NCI-H446 treated with DMSO at 0.1 percent for 48 hours (cell line): ENCODE results near the gene ADAMTS9.

Experiments
- DNase-seq: peaks from one replicate; lab custom pipeline; 2025; lab: John Stamatoyannopoulos, UW

Gene ADAMTS9

DNA sequence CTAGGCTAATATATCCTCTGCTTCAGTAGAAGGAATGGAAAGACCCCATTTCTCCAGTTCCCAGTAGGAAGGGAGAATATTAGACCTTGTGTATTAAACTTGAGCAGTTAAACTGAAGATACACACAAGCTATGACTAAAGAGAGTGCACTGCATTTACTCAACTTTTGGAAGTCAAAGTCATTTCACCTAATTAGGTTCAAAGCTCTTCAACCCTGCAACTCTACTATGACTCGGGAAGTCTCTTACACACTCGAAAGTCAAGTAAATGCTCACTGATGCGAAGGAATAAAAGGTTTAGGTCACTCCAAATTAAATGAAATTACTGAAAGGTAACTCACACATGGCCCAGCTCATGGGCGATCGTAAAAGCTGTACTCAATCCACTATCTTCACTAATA is 33.8 kb downstream of the ADAMTS9 start:
- DNase-seq = no peak

DNA sequence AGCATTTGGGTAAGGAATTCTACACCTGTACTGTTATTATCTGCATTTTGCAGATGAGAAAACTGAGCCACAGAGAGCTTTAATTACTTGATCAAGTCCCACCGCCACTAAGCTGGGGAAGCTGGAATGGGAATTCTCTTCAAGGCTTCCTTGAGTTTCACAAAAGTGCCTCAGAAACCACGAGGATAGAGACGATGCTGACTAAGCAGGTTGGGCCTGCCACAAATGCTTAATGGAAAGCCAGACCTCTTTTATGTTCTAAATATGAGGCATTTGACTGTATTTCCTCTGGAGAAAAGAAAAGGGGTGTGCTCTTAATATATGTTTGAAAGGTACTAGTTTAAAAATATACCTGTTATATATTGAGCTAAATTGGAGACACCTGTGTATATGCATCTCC is 34.7 kb downstream of the ADAMTS9 start:
- no peak for DNase-seq

DNA sequence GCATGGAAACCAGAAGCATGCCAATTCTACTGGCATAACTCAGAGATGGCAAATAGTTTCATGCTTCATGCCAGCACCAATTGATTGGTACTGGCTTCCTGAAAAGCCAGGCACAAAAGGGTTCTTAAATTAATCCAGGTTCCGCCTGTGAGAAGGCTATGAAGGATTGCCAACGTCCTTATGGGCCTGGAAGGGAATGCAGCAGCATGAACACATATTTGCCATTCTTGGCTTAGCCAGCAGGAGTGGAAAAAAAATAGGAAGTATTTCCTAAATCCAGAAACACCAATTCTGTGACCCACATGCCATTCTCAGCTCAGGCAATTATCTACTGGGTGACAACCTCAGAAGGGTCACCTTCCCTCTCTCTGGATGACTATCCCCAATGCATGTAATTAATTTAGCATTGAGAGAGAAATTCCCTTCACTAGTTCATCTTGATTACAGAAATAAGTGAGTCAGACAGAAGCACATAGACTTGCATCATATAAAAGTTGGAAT is 36.0 kb downstream of the ADAMTS9 start:
- DNase-seq = no peak

GRCh38 chr3:64651303-64651702 is 36.5 kb downstream of the ADAMTS9 start:
- DNase-seq = no peak

- DNase-seq = no peak
These were observed 37.1 kb downstream of the ADAMTS9 start for GRCh38 chr3:64650715-64651114.

GRCh38 chr3:64650096-64650622 is 37.6 kb downstream of the ADAMTS9 start:
- no peak for DNase-seq

DNA sequence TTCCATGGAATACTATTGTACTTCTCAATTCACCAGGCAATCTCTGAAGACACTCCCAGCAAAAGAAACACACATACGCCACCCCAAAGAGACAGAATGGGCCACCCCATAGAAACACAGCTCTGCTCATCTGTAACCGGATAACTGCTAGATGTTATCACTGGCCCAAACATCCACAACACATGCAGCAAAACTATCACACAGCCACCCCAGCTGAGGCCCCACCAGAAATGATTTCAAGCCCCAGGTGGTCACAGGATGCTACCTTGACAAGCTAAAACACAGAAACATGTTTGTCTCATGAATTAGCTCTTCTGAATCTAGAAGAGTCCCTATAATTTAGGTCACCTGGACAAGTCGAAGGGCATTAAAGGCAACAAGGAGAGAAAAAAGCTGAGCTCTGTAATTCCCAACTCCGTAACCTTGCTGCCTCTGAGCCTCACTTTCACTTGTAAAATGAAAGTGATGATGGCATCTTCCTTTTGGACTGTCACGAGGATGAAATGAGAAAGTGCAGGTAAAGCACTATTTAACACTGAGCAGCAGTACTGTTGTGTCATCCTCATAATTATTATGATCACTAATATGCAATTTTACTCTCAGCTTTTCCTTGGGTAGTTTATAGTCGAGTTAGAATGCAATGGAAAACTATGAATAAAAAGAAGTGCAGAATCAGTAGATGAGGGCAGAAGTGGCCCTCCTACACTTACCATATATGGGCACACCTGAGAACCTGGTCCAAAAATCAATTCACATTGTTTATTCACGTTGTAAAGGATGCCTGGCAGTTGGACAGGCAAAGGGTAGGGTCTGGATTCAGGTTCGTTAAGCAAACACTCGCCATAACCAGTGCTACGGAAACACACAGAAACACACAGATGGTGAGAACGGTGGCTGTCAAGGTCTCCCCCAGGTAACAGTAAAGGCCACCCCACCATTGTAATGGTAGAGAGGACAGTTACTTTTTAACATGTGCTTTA is 38.6 kb downstream of the ADAMTS9 start:
- DNase-seq = no peak

DNA sequence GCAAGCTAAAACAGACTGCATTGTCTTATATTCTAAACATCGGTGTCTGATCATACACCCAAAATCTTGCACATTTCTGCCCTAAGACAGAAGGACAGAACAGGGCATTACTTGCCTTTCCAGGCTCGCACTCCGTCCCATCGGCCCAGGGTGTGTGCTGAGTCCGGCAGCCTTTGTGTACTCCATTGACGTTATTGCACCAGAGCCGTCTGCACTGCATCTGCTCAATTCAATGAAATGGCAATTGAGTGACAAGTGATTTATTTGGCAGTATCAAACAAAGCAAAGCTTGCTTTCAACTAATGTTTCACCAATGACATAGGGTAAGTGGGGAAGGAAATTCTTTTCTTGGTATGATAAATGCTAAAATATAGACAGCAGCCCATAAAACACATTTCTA is 40.0 kb downstream of the ADAMTS9 start:
- no peak for DNase-seq

GRCh38 chr3:64645243-64645642 is 42.6 kb downstream of the ADAMTS9 start:
- no peak for DNase-seq

DNA sequence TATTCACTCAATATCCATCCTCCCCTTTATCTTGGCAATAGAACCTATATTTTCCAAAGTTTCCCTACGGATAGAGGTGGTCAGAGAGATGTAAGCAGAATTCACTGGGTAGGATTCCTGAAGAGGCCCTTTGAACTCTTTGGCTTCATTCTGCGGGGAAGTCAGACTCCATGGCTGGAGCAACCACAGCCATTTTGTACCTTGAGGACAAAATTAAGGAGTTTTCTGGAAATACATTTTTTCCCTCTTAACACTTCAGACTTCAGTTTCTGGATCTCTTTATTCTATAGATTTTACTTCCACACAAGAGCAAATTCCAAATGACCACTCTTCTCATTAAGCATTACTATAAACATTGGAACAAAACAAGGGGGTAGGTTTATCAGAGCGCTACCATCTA is 43.3 kb downstream of the ADAMTS9 start:
- no peak for DNase-seq

DNA sequence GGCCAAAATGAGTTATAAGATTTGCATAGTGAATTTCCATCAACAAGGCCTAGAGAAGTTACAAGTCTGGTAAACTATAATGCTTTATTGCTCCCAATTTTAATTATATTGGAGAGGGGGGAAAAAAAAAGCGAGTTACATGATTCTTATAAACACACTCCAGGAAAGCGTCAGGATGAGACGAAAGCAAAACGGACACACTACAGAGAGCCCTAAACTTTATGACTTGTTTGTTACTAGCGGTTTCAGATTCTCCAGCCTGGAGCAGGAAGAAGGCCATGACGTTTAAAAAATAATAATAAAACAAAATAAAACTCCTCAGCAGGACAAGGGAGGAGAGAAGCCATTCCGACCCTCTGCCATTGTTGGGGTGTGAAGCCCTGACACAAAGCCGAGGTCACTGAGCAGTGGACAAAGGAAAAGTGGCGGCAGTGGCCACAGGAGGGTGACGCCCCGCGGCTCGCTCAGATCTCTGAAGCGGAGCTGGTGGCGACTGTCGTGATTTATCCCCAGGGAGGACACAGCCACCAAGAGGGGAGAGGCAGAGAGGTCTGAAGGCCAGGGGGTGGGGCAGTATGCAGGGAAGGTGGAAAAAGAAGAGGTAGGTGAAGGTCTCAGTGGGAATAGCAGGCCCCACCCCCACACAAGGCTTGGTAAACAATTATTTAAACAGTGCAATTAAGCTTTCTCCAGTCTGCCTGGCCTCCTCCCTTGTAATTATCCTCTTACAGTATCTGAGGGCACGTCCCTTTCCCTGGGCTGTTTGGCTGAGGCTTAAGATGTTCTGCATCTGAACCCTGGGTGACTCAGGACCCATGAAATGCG is 45.3 kb downstream of the ADAMTS9 start:
- no peak for DNase-seq

DNA sequence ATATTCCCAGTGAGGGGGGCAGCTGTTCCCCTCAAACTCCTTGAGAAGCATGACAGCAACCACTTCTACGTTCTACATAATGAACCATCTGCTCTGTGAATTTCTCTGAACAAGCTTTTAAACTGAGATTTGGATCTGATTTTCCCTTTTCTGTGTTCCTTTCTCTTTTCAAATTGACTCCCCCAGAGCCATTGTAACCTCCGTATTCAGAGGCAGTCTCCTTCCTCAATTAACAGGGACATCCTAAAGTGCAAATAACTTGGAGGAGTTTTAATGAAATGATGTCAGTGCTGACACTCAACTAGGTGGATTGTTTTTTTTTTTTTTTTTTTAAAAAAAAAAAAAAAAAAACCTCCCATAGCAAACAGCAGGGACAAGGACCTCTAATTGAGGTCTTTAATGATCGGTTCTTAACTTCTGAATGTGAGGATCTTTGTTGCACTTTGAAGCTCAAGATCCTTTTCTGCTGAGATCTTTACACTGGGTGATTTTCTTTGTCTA is 48.8 kb downstream of the ADAMTS9 start:
- DNase-seq = no peak

- no peak for DNase-seq
These were observed 49.3 kb downstream of the ADAMTS9 start for GRCh38 chr3:64638511-64638910.

DNA sequence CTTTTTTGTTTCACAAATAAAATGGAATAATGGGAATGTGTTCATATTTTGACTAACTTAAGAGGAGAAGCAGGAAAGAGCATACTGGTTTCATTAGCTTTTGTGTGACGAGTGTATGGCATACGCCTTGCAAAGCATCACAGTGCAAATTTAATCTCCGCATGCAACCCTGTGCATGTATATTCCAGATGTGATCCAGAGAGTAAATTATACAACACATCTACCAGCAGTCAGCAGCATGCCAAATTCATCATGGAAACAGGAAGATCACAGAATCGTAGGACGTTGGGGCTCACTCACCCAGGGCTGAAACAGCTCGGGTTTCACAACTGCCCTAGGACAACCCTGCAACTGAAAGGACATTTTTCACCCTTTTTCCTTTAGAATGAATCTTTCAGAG is 53.4 kb downstream of the ADAMTS9 start:
- DNase-seq = no peak

DNA sequence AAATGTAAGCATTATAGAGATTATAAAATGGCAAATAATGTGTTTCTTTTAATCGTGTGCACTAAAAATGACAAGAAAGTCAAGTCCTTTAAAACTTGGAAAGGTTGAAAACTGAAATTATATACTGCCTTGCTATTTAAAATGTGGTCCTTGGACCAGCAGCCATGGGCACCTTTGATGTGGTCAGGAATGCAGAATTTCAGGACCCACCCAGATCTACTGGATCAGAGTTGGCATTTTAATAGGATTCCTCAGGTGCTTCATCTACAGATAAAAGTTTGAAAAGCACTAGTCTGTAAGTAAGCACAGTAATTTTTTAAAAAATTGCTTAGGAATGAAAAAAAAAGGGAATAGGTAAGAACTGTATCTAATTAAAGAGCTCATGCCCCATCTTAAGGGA is 55.8 kb downstream of the ADAMTS9 start:
- DNase-seq = no peak

- no peak for DNase-seq
These were observed 60.1 kb downstream of the ADAMTS9 start for GRCh38 chr3:64627471-64628321.

DNA sequence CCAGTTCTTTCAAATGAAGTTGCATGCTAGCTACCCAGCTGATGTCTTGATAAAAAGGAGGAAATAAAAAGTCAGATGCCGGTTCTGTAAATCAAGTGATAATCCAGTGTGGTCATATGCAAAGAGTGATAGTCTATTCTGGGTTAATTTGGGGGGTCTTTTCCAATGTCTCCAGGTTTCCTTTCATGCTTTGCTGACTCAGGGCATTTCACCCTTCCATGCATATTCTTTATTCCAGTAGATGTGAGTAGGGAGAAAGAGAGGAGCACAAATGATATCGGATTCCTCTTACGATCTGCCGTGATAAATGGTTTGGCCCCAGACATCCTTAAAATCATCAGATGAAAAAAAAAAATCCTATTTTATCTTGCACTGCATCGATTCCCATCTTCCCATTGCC is 60.8 kb downstream of the ADAMTS9 start:
- no peak for DNase-seq

GRCh38 chr3:64625381-64625780 is 62.4 kb downstream of the ADAMTS9 start:
- DNase-seq = no peak

GRCh38 chr3:64623125-64623524 is 64.7 kb downstream of the ADAMTS9 start:
- no peak for DNase-seq

- no peak for DNase-seq
These were observed 65.9 kb downstream of the ADAMTS9 start for GRCh38 chr3:64621726-64622395.

DNA sequence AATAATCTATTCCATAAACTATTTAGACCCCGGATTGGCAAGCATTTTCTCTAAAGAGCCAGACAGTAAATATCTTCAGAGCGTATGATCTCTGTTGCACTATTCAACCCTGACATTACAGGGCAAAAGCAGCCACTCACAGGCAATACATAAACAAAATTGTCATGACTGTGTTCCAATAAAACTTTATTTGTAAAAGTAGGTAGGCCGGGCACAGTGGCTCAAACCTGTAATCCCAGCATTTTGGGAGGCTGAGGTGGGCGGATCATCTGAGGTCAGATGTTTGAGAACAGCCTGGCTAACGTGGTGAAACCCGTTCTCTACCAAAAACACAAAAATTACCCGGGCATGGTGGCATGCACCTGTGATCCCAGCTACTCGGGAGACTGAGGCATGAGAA is 66.5 kb downstream of the ADAMTS9 start:
- DNase-seq = no peak
